Loucy (cell line): ENCODE results near the gene TRIP13.

ENCODE experiments used
- H2AFZ ChIP-seq: fragments of 200-600 bp; sonication (generic); 2 replicates; pipeline ENCODE4 v1.6.0; 2016; ENCODE audit warnings: antibody characterized with exemption, mild to moderate bottlenecking, low read length, moderate library complexity
- H3F3A ChIP-seq: fragments of 200-600 bp; 2 replicates; pipeline ENCODE4 v1.6.0; 2016; ENCODE audit warnings: antibody characterized with exemption, low read depth, mild to moderate bottlenecking
- H3K27me3 ChIP-seq: fragments of 200-600 bp; sonication (generic); 2 replicates; pipeline ENCODE4 v1.6.1; 2014; ENCODE audit warnings: low read length, mild to moderate bottlenecking; ENCODE audit not compliant: insufficient read depth, poor library complexity, severe bottlenecking
- H3K36me3 ChIP-seq: fragments of 200-600 bp; sonication (generic); 2 replicates; pipeline ENCODE4 v1.6.1; 2016; ENCODE audit warnings: low read length; ENCODE audit not compliant: insufficient read depth
- H3K4me1 ChIP-seq: fragments of 200-600 bp; sonication (generic); 2 replicates; pipeline ENCODE4 v1.5.1; 2014; ENCODE audit warnings: low read length, mild to moderate bottlenecking; ENCODE audit not compliant: insufficient read depth, poor library complexity, severe bottlenecking
- H3K4me2 ChIP-seq: fragments of 200-600 bp; sonication (generic); 2 replicates; pipeline ENCODE4 v1.6.0; 2014; ENCODE audit warnings: antibody characterized with exemption, low read length, low read depth, mild to moderate bottlenecking; ENCODE audit not compliant: poor library complexity, severe bottlenecking
- H3K4me3 ChIP-seq: fragments of 200-600 bp; sonication (generic); 2 replicates; pipeline ENCODE4 v1.5.1; 2014; ENCODE audit warnings: low read length, mild to moderate bottlenecking, mixed read lengths; ENCODE audit not compliant: poor library complexity, severe bottlenecking
- H3K79me2 ChIP-seq: fragments of 200-600 bp; sonication (generic); 2 replicates; pipeline ENCODE4 v1.6.1; 2014; ENCODE audit warnings: low read length; ENCODE audit not compliant: insufficient read depth
- H3K9ac ChIP-seq: fragments of 200-600 bp; sonication (generic); 2 replicates; pipeline ENCODE4 v1.6.0; 2014; ENCODE audit warnings: mild to moderate bottlenecking, low read depth, low read length, moderate library complexity; ENCODE audit not compliant: poor library complexity, severe bottlenecking
- H3K9me2 ChIP-seq: fragments of 200-600 bp; sonication (generic); replicated peaks from 2 replicates; pipeline ENCODE4 v1.6.1; 2016; ENCODE audit warnings: low read depth, low read length, mixed read lengths
- H3K9me3 ChIP-seq: fragments of 200-600 bp; sonication (generic); 2 replicates; pipeline ENCODE4 v1.6.1; 2014; ENCODE audit warnings: mild to moderate bottlenecking, antibody characterized with exemption, low read length, low read depth; ENCODE audit not compliant: insufficient read depth
- H4K20me1 ChIP-seq: fragments of 200-600 bp; sonication (generic); 2 replicates; pipeline ENCODE4 v1.6.0; 2014; ENCODE audit warnings: antibody characterized with exemption, low read length, mild to moderate bottlenecking; ENCODE audit not compliant: insufficient read depth, poor library complexity, severe bottlenecking
- CTCF ChIP-seq: fragments of 200-600 bp; sonication (generic); conservative IDR thresholded peaks from 2 replicates; pipeline ENCODE4 v1.5.1; 2014; ENCODE audit warnings: mild to moderate bottlenecking, antibody characterized with exemption, low read length
- EZH2phosphoT487 ChIP-seq: fragments of 200-600 bp; IDR thresholded peaks from 2 replicates; pipeline ENCODE4 v1.6.1; 2018; ENCODE audit warnings: antibody characterized with exemption, mild to moderate bottlenecking, moderate library complexity, borderline replicate concordance

The TRIP13 gene

DNA sequence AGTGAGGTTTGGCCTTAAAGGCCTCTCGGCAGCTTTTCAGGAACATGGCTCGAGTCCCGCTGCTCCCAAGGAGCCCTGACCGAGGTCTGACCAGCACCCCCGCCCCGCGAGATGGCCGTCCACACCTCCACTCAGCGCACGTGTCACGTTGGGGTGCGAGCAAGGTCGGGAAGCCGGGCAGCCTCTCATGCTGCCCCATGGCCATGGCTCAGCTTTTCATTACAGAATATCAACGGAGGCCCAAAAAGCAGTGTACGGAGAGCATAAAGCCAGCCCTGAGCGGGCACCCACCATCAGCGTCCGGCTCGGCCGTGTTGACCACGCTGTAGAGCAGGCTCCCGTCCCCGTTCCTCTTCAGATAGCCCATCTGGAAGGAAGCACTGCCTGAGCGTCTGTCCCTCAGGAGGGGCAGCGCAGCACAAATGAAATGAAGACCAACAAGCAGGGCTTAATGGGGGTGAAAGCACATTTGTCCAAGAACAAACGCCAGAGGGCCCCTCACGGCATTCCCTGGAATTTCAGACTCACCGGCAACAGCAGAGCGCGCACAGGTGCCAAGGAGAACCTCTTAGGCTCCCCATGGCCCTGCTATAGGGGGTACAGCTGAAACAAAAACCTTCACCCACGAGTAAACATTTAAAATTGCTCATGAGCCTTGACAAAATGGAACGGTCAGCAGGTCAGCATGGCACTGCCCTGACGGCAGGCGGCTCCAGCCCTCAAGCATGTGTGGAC is 11.7 kb upstream of the TRIP13 start:
- Histone ChIP-seq H3K9ac (no peak overlapping the region), H2AFZ (no peak overlapping the region), H3K27me3 (no peaks in the 10 kb centered on the region), H3K9me3 (no peaks in the 10 kb centered on the region), H3K4me2 (no peak overlapping the region), H3K4me1 (no peaks in the 10 kb centered on the region), H3K36me3 (peaks cover 73% of the 10 kb centered on the region; the same call in 1 of the 2 replicates), H3K4me3 (no peak overlapping the region), H3K9me2 (no peaks in the 10 kb centered on the region), H3K79me2 (peaks cover 40% of the 10 kb centered on the region), H3F3A (no peaks in the 10 kb centered on the region), H4K20me1 (peaks cover 24% of the 10 kb centered on the region)
- TF ChIP-seq EZH2phosphoT487: no peak
- no peak for TF ChIP-seq CTCF

- Histone ChIP-seq H3K9me3 (no peaks in the 10 kb centered on the region), H4K20me1 (peaks cover 24% of the 10 kb centered on the region), H3K4me2 (no peak overlapping the region), H2AFZ (no peak overlapping the region), H3K36me3 (peaks cover 74% of the 10 kb centered on the region; the same call in 1 of the 2 replicates), H3K4me1 (no peaks in the 10 kb centered on the region), H3K9ac (no peak overlapping the region), H3K9me2 (no peaks in the 10 kb centered on the region), H3K79me2 (peaks cover 40% of the 10 kb centered on the region), H3F3A (no peaks in the 10 kb centered on the region), H3K4me3 (no peak overlapping the region), H3K27me3 (no peaks in the 10 kb centered on the region)
- no peak for TF ChIP-seq CTCF
- TF ChIP-seq EZH2phosphoT487: no peak
These were observed 11.1 kb upstream of the TRIP13 start for GRCh38 chr5:881551-881935.

DNA sequence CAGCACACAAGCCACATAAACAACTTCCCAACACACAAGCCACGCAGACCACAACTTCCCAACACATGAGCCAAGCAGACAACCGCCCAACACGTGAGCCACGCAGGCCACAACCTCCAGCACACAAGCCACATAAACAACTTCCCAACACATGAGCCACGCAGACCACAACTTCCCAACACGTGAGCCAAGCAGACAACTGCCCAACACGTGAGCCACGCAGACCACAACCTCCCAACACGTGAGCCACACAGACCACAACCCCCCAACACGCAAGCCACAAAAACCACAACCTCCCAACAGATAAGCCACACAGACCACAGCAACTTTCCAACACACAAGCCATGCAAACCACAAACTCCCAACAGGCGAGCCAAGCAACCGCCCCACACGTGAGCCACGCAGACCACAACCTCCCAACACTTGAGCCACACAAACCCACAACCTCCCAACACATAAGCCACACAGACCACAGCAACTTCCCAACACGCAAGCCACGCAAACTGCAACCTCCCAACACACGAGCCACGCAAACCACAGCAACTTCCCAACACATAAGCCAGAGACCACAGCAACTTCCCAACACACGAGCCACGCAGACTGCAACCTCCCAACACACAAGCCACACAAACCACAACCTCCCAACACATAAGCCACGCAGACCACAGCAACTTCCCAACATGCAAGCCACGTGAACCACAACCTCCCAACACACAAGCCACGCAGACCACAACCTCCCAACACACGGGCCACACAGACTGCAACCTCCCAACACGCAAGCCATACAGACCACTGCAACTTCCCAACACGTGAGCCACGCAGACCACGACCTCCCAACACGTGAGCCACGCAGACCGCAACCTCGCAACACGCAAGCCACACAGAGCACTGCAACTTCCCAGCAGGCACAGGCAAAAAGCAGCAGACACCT is 10.2 kb upstream of the TRIP13 start:
- Histone ChIP-seq H3F3A (no peaks in the 10 kb centered on the region), H3K36me3 (peaks cover 74% of the 10 kb centered on the region; the same call in 1 of the 2 replicates), H3K9me2 (no peaks in the 10 kb centered on the region), H3K79me2 (peaks cover 40% of the 10 kb centered on the region), H3K4me3 (no peak overlapping the region), H3K4me1 (no peaks in the 10 kb centered on the region), H3K27me3 (no peaks in the 10 kb centered on the region), H3K4me2 (no peak overlapping the region), H4K20me1 (peaks cover 24% of the 10 kb centered on the region), H2AFZ (no peak overlapping the region), H3K9ac (no peak overlapping the region), H3K9me3 (no peaks in the 10 kb centered on the region)
- TF ChIP-seq CTCF (no peak), EZH2phosphoT487 (no peak)
